ENCODE data around the gene NKTR.

Gene NKTR

DNA sequence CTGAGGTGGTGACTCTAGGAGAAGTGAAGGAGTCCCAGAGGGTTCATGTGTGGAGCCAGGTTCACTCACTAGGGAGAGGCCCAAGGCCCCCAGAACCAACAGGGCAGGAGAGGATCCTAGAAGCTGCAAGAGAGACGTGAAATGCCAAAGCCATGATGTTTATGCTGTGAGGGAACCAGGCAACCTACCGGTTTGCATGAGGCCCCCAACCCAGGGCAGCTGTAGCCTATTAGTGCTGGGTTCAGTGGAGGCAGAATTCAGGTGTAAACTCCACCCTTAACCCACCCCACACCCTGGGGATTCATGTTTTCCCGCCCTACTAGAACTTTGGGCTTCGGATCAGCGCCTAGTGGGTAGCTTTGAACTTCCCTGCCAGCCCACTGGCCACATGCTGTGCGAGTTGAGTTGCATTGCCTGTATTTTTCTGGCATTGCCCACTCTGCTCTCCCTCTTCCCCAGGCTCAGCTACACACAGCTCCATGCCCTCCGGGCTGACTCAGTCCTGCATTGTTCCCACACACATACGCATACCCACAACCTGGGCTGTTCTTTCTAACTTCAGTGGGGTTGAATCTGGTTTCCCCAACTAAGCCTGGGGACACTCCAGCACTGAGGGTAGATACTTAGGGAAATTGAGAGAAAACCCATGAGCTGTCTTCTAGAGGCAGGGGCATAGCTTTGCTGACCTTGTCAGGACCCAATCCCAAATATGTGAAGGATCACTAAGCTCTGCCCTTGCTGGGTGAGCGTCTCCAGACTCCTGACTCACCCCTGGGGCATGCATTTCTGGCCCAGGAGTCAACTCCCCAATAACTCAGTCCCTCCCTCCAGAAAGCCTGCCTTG, 51.0 kb downstream of the NKTR start:
- DNase-seq (ENCODE audit: low read depth), result no peak

DNA sequence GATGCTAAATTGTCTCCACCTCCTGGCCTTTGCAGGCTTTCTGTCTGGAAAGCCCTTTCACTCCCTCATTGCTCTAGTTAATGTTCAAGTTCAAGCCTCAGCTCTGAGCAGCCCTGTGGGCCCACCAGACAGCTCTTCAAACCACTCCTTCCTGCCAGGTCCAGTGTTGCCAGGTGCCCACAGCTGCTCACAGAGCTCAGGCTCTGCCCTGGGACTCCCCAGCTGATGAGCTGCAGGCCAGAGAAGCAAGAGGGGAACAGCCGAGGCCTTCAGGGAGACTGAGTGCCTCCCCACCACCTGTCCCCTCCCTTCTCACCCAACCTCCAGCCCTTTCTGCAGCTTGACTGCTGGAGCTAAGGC, 51.7 kb downstream of the NKTR start:
- no peak for DNase-seq (ENCODE audit: low read depth)

DNA sequence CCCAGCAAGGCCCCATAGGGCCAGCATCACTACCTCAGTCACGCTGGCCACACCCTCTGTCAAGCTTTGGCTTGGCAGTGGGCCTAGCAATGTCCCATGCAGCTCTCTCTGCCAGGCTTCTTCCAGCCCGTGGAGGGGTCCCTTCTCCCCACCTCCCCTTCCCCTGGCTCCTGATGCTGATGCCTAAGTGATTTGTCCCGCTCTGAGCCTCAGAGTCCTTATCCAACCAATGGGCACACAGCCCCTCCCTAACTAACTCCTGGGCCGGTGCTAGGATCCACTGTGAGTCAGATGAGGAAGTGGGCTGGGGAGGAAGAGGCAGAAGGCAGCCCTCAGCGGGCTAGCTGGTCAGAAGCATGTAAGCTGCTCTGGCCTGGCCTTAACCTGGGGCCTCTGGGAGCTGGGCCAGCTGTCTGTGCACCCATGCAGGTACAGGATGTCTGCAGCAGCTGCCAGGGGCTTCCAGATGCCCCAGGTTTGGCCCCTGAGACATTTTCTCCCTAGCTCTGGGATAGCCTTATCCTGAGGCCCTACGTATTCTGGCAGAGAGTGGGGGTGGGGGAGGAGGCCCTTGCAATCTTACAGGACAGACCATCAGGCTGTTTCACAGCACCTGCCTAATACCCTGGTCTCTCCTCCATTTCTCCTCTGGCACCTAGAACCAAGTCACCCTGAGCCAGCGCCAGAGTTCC, 52.3 kb downstream of the NKTR start:
- DNase-seq (ENCODE audit: low read depth), result peak; percentile 57

DNA sequence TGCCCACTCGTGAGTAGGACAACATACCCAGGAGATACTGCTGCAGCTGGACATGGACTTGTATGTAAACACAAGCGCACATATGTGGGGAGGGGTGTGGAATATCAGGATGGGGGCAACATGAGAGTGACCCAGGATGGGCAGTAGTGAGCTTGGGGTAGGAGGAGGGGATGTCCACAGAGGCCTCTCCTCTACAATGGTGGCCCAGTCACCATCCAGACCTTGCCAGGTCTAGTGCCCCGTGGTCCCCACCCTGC, 52.7 kb downstream of the NKTR start:
- DNase-seq (ENCODE audit: low read depth), result no peak

DNA sequence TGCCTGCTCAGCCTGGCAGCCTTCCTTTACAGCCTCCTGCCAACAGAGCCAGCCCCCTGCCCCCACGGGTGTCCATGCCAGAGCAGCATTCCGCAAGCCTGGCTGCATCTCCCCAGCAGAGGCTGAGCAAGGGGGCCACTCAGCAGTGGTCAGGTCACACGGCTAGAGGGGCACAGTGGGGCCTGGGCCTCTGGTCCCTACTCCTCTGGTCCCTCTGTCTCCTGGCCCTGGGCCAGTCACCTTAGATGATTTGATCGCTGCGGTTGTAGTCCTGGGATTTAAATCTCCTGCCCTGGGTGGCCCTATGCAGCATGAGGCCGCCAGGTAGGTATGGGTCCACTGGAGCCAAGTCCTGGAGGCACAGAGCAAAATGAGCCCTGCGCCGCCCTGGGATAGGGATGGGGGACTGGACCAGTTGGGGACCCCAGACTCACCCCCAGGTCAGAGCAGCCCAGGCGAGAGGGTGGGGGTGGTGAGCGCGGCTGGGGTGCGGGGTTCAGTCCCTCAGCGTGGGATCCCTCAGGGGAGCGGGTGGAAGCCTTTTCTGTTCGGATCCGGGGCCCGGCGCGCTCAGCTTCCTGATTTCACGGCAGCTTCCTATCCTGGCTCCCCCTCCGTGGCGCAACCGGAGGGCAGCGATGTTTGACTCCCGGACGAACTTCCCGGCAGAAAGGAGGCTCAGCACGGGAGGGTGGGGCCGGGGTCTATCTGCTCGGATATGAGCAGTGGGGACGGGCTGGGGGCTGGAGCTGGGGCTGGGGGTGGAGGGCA, 53.3 kb downstream of the NKTR start, which contains the start of gene ZBTB47:
TSS of gene ZBTB47 (plus strand) at position 138 of the 771 bp plus-strand sequence. CDS start 4,659 bp downstream, outside the sequence.
- no peak for DNase-seq (ENCODE audit: low read depth)

DNA sequence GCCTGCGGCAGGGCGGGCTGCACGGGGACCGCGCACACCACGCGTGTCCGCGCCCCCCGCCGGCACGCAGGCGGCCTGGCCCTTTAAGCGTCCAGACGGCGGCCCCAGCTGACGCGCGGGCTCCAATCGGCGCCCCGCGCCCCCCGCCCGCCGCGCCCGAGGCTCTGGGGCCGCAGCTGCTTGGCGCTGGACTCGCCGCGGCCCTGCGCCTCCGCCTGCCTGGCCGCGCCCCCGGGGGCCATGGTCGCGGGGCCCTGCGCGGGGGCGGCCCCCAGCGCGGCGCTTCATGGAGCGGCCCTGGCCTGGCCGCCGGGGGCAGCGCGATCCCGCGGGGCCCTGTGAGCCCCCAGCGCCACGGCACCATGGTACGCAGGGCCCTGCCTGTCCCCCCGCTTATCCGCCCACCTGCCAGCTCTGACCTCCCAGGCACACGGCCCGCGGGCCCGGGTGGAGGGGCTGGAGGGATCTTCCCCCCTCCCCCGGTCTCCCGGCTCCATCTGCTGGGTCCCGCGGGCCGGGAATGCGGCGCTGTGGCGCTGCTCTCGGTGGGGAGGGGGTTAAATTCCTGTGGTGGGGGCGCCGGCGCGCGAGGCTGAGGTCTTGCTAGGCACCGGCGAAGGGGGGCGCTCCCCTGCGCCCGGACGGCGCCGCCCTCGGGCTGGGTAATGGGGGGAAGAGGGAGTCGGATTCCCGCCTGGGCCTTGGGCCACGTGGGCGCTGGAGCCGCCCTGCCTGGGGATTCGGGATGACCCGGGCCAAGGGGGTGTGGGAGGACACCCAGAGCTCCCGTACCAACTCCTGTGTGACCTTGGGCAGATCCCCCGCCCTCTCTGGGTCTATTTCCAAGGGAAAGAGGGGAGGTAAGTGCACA, 54.1 kb downstream of the NKTR start:
- DNase-seq (ENCODE audit: low read depth), result no peak

DNA sequence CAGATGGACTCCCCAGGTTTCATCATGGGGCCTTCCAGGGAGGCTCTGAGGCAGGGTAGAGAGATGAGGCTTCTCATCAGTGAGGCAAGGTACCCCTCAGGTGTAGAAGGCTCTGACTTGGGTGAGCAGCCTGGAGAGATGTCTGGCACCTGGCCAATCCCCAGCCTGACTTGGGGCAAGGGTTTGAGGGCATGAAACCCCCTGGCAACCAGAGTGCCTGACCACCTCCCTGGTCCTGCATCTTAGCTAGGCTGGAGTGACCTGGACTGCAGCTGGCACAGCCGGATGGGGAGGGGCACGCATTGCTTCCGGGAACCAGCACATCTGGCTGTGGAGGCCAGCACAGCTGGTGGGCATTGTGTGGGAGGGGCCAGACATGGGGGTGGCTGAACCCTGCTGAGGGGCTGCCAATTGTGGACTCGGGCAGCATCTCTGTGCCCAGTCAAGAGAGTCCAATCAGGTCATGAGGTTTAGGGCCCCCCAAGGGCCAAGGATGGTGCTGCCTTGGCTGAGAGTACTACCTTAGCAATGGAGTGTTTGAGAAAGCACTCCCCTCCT, 54.9 kb downstream of the NKTR start:
- DNase-seq (ENCODE audit: low read depth), result no peak

DNA sequence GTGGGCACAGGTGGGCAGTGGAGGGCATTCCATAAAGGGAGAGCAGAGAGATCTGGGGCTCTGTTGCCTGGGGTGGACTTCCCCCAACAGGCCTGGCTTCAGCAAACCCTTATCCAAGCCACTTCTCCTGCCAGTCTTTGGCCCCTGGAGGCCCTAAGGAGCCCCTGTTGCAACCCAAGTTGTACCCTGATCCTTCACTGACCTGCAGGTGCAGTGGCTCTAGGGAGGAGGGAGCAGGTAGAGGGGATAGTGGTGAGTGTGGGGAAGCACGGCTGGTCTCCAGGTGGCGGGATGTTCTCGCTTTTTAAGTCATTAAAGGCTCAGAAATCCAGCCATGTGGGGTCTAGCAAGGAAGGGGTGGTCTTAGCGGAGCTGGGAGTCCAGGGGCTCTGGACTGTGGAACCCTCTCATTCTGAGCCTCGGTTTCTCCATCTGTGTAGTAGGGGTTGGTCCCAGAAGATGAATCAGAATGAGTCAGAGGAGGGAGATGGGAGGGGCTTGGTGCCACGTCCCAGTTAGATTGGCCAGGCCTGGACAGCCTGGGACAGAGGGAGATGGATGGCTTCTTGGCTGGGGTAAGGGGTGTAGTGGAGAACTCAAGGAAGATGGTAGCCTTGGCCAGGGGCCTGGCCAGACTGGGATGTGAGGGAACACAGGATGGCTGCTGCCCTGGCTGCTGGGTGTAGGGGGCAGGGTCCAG, 55.6 kb downstream of the NKTR start:
- DNase-seq (ENCODE audit: low read depth), result no peak

DNA sequence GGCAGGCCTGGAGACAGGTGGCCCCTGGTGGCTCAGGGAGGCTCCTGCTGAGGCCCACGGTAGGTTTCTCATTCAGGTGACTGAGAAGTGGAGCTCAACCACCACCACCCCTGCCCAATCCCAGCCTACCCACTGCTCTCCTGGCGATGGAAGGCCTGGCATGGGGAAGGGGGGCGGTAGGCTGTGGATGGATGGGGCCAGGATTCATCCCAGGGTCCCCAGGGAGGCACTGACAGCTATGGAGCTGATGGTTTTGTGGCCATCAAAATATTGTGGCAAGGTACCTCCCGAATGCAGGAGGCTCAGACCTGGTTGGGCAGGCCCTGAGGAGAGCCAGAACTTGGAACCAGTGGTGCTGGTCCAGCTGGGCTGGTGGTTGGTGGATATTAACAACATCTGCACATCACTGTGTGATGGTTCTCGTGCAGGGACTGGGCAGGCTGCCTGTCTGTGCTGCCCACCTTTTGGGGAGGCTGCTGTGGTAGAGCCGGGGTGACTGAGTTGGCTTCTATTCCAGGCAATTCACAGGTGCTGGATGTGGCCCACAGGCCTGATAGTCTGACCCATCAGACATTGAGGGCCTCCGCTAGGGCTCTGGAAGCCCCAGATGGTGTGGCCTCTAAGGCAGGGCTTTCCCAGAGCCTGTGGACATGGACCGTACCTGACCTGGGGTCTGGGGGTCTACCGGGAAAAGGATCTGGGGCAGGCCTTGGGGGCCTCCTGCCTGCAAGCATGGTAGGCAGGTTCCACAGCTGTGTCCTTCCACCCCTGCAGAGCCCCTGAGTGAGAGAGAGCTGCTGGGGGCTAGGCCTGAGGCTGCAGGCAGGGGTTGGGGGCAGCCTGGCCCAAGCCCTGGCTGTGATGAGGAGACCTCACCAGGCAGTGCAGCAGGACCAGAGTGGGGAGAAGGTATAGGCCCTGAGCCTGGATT, 56.5 kb downstream of the NKTR start:
- DNase-seq (ENCODE audit: low read depth), result no peak

DNA sequence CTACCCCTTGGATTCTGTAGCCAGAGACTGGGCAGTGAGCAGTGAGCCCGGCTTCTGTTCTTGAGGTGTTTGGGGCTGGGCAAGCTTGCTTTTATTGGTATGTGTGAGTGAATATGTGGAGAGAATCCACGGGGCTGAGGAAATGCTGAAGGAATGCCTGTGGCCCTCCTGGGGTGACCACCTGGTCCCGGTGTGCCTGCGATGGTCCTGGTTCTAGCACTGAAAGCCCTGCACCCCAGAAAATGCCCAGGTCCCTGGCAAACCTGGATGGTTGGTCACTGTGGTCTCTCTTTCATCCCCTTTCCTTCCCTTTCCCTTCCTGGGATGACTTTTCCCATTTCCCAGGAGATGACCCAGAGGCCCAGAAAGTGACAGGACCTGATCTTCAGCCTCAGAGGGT, 57.2 kb downstream of the NKTR start:
- no peak for DNase-seq (ENCODE audit: low read depth)

DNA sequence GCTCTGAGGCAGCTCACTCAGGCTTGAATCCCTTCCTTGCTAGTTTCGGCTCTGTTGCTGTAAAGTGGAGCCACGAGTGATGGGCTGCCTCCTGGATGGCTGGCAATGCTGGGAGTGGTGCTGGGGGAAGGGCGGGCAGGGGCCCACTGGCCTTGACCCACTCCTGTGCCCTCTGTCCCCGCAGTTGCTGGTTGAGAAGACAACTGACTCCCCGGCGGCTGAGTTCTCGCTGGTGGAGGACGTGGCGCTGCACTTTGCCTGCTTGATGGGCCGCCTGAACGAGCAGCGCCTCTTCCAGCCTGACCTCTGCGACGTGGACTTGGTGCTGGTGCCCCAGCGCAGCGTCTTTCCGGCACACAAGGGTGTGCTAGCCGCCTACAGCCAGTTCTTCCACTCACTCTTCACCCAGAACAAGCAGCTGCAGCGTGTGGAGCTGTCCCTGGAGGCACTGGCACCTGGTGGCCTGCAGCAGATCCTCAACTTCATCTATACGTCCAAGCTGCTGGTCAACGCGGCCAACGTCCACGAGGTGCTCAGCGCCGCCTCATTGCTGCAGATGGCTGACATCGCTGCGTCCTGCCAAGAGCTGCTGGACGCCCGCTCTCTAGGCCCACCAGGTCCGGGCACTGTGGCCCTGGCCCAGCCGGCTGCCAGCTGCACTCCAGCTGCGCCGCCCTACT, 57.7 kb downstream of the NKTR start:
- no peak for DNase-seq (ENCODE audit: low read depth)

DNA sequence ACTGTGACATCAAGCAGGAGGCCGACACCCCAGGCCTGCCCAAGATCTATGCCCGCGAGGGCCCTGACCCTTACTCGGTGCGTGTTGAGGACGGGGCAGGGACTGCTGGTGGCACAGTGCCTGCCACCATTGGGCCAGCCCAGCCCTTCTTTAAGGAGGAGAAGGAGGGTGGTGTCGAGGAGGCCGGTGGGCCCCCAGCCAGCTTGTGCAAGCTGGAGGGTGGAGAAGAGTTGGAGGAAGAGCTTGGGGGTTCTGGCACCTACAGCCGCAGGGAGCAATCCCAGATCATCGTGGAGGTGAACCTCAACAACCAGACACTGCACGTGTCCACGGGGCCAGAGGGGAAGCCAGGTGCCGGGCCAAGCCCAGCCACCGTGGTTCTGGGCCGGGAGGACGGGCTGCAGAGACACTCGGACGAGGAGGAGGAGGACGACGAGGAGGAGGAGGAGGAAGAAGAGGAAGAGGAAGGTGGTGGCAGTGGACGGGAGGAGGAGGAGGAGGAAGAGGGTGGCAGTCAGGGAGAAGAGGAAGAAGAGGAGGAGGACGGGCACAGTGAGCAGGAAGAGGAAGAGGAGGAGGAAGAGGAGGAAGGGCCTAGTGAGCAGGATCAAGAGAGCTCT, 58.4 kb downstream of the NKTR start:
- DNase-seq (ENCODE audit: low read depth), result no peak

DNA sequence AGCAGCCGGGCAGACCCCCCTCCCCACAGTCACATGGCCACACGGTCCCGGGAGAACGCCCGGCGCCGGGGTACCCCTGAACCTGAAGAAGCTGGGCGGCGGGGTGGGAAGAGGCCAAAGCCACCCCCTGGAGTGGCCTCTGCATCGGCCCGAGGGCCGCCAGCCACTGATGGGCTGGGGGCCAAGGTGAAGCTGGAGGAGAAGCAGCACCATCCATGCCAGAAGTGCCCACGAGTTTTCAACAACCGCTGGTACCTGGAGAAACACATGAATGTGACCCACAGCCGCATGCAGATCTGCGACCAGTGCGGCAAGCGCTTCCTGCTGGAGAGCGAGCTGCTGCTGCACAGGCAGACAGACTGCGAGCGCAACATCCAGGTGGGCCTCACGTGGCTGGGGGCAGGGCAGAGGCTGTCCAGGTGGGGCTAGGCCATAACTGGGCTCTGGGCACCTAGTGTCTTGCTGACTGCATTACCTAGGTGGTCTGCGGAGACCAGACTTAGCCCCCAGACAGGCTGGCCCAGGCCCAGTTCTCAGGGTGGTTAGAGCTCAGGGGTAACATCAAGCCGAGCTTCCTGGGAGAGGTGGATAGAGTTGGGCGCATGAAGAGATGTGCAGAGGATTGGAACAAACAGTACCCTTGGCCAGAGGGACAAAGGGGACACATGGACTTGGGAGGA, 59.1 kb downstream of the NKTR start:
- DNase-seq (ENCODE audit: low read depth), result no peak

DNA sequence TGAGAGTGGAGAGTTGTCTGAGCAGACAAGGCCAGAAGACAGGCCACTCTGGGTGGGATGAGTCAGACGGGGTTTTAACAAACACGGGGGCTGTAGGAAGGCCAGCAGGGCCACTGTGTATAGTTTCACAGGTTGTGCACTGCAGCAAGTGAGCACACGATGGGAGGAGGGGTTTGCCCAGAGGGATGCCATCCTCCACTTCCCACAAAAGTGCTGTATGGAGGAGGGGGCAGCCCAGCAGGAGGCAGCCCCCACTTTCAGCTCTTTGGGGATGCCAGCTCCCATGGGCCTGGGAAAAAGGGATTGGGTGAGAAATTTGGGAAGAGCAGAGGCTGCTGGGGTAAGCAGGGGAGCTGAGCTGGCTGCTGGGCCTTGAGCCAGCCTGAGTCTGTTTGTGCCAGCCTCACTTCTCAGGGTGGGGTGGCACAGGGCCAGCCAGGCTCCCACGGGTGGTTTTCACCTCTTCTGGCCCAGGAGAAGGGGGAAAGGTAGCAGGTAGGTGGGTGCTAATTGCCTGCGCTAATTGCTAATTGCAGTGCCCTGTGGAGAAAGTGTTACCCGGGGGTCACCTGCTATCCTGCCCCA, 59.7 kb downstream of the NKTR start:
- no peak for DNase-seq (ENCODE audit: low read depth)

DNA sequence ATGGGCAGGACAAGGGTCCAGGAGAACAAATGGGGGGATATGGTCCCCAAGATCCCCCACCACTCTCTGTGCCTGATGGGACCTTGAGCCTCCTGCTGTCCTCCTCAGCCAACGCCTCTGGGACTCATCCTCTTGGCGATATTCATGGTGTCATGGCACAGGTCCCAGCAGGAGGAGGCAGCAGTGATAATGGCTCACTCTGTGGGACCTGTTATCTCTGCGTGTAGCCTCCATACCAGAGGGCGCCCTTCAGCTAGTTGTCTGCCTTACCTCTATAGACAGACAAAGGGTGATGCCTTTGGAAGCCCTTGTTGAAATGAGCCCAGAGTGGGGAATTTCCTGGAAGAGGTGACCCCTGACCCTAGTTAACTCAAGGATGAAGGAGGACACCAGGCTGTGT, 60.4 kb downstream of the NKTR start:
- DNase-seq (ENCODE audit: low read depth), result no peak

DNA sequence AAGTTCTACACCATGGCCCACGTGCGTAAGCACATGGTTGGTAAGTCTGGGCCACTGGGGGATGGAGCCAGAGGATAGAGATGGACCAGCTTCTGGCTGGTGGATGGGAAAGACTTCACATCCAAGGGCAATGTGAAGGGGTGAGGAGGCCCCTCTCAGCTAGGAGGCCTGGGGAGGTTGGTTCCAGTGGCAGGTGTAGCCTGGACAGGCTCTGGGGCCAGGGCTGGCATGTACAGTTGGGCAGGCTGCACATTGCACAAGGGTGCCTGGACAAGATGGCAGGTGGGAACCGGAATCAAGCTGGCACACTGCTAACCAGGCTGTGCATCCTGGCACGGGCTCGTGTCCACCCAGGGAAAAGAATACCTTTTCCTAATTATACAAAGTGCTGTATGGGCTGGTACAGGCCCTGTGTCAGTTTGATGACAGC, 61.1 kb downstream of the NKTR start:
- no peak for DNase-seq (ENCODE audit: low read depth)

DNA sequence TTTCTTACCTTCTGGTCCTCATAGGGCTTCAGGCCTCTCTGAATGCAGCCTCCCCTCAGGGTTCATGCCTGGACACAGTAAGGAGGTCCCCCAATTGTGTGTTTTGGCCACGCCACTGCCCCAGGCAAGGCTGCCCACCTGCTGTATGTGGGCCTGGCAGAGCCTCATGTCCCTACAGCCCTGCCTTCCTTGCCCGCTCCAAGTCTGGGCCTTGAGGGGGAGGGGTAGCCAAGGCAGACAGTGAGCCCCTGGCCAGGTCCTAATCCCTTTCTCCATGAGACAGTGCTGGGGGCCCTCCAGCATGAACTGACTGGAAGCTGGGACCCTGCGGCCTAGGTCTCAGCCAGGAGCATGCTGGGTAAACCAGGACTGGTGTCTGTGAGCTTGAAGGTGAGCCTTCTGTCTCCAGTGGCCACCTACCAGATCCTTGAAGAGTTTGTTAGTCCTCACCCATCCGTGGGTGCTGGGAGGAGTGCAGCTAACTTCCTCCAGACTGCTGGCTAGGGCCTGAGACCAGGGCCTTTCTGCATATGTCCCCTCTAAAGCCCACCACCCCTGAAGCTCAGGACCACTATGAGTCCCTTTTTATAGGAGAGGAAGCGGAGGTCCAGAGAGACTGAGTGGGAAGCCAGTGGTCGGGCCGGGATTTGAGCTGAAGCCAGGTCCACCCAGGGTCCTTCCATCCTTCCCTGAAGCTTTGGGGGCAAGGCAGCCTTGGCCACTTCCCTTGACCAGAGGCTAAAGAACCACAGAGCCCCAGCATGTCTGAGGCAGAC, 61.7 kb downstream of the NKTR start:
- no peak for DNase-seq (ENCODE audit: low read depth)
